Adipocyte (in vitro differentiated cells): ENCODE measurements around the gene B3GALT5.

Source experiments
- DNase-seq: peaks from one replicate; pipeline ENCODE4 v3.0.0-alpha.2; 2015; ENCODE audit warnings: low read depth
- H3K27me3 ChIP-seq: replicated peaks from 2 replicates; pipeline ENCODE4 v1.7.0; 2013; ENCODE audit warnings: mild to moderate bottlenecking, low read length, moderate library complexity; ENCODE audit not compliant: control insufficient read depth, insufficient read depth
- H3K36me3 ChIP-seq: 2 replicates; pipeline ENCODE4 v1.7.0; 2013; ENCODE audit warnings: low read length, mild to moderate bottlenecking, moderate library complexity; ENCODE audit not compliant: control insufficient read depth, insufficient read depth, severe bottlenecking
- H3K4me1 ChIP-seq: 2 replicates; pipeline ENCODE4 v1.7.0; 2013; ENCODE audit warnings: mild to moderate bottlenecking, low read length, moderate library complexity; ENCODE audit not compliant: control insufficient read depth, insufficient read depth
- H3K4me3 ChIP-seq: 2 replicates; pipeline ENCODE4 v1.7.0; 2013; ENCODE audit warnings: mild to moderate bottlenecking, low read length, moderate library complexity
- H3K9ac ChIP-seq: 2 replicates; pipeline ENCODE4 v1.7.0; 2013; ENCODE audit warnings: mild to moderate bottlenecking, low read length, moderate library complexity
- H3K9me3 ChIP-seq: 2 replicates; pipeline ENCODE4 v1.7.0; 2013; ENCODE audit warnings: mild to moderate bottlenecking, low read length, moderate library complexity; ENCODE audit not compliant: control insufficient read depth

Gene B3GALT5

DNA sequence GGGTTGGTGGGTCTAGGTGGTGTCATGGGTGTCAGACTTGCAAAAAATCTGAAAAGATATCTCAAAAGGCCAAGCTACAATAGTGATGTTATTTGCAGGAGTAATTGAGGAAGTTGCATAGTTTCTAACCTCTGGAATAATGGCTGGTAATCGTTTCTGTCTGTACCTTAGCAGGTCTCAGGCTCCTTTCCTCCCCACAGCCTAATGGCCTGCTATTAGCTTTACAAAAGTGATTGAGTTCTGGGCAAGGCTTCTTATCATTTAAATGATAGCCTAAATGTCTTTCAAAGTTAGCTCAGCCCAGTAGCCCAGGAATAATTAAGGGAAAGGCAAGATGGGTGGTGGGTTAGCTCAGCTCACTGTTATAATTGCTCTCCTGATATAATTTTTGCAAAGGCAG, 94.6 kb downstream of the B3GALT5 start:
- Histone ChIP-seq H3K36me3 (no peaks in the 10 kb centered on the region), H3K4me1 (no peaks in the 10 kb centered on the region), H3K4me3 (no peak overlapping the region), H3K9me3 (peaks cover 10% of the 10 kb centered on the region), H3K27me3 (peaks cover 29% of the 10 kb centered on the region), H3K9ac (no peak overlapping the region)
- no peak for DNase-seq

DNA sequence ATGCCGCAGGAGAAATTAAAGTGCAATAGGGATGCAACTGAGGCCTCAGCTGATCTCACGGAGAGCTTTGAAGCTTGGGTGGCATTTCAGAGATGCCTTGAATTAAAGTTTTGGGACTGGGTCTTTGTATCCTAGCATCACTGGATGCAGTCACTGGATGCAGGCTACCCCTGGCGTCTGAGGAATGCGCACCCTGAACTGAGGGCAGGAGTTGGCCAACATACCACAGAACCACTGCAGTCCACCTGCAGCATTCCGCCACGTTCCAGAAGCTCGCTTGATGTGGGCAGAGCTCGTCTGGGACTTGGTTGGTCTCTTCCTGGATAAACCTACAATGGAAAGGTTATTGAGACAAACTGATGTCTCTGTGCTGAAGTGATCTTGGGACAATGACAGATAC, 98.1 kb downstream of the B3GALT5 start:
- Histone ChIP-seq H3K36me3 (no peaks in the 10 kb centered on the region), H3K27me3 (peaks cover 50% of the 10 kb centered on the region), H3K4me1 (no peaks in the 10 kb centered on the region), H3K4me3 (no peak overlapping the region), H3K9ac (no peak overlapping the region), H3K9me3 (no peaks in the 10 kb centered on the region)
- DNase-seq: no peak

DNA sequence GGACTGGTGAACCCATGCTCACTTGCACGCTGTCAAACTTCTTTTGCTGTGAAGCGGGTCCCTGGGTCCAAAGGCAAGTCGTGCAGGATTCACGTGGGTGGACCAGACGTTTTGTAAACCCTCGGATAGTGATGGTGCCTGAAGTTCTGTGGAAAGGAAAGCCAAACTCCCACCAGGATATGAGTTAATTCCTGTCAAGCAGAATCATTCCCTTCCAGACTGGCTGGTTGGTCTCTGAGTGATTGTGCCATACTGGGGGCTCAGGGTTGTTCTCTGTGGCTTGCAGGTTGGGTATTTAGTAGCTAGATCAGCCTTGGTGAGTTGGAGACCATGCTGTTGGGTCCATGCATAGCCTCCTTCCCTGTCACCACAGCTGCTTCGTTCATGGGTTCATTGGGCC, 99.5 kb downstream of the B3GALT5 start:
- no peak overlapping the region for H3K9ac ChIP-seq
- no peak for DNase-seq
- no peaks in the 10 kb centered on the region for H3K9me3 ChIP-seq
- H3K27me3 ChIP-seq: peaks cover 50% of the 10 kb centered on the region
- no peaks in the 10 kb centered on the region for H3K4me1 ChIP-seq
- no peak overlapping the region for H3K4me3 ChIP-seq
- H3K36me3 ChIP-seq: no peaks in the 10 kb centered on the region

- Histone ChIP-seq H3K9me3 (no peaks in the 10 kb centered on the region), H3K9ac (no peak overlapping the region), H3K36me3 (no peaks in the 10 kb centered on the region), H3K27me3 (peaks cover 50% of the 10 kb centered on the region), H3K4me1 (no peaks in the 10 kb centered on the region), H3K4me3 (no peak overlapping the region)
- DNase-seq: no peak
Measured at GRCh38 chr21:39712976-39713375, 100.2 kb downstream of the B3GALT5 start.

DNA sequence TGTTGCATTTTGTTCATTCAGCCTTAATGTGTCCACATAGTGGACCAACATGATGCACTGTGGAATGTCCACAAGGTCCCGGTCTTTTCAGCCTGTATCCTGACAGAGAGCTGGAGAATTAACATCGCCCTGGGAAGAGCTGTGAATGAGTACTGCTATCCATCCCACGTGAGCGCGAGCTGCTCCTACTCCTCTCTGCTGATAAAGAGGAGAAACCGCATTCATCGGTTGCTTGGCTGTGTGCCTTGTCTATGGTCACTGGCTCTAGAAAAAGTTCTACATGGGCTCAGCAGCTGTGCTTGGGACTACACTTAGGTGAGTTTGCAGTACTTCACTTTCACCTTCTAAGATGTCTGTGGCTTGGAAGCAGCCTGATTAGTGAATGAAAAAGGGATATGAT, 101.2 kb downstream of the B3GALT5 start:
- no peak overlapping the region for H3K9ac ChIP-seq
- no peak for DNase-seq
- no peaks in the 10 kb centered on the region for H3K4me1 ChIP-seq
- H3K4me3 ChIP-seq: no peak overlapping the region
- H3K27me3 ChIP-seq: peaks cover 50% of the 10 kb centered on the region
- no peaks in the 10 kb centered on the region for H3K9me3 ChIP-seq
- H3K36me3 ChIP-seq: no peaks in the 10 kb centered on the region

- H3K27me3 ChIP-seq: peaks cover 46% of the 10 kb centered on the region
- no peak overlapping the region for H3K9ac ChIP-seq
- H3K4me3 ChIP-seq: no peak overlapping the region
- no peaks in the 10 kb centered on the region for H3K4me1 ChIP-seq
- no peaks in the 10 kb centered on the region for H3K9me3 ChIP-seq
- no peaks in the 10 kb centered on the region for H3K36me3 ChIP-seq
- DNase-seq: no peak
Measured at GRCh38 chr21:39714331-39714730, 101.6 kb downstream of the B3GALT5 start.

DNA sequence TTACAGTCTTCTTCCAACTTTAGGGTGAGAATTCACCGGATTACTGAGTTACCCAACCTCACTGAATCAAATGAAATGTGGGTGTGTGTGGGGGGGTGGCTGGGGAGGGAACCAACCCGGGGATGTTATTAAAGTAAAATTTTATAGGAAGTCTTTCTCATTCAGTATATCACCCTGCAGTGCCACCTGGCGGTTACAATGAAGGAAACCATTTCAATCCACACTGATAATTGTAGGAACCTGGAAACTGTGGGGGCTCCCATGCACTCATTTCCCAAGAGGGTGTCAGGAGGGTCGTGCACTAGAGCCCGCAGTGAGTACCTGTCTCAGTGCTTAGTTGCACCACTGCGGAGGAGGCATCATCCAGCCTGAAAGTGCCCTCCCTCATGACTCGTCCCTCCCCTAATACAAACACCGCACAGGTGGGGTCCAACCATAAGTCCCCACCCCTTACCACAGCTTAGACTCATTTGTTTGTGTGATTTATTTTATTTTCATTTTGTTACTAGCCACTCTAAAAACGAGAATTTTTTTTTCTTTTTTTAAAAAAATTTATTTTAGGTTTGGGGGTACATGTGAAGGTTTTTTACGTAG, 103.2 kb downstream of the B3GALT5 start:
- Histone ChIP-seq H3K9me3 (no peaks in the 10 kb centered on the region), H3K4me3 (no peak overlapping the region), H3K4me1 (peaks cover 14% of the 10 kb centered on the region), H3K36me3 (no peaks in the 10 kb centered on the region), H3K9ac (no peak overlapping the region), H3K27me3 (peaks cover 33% of the 10 kb centered on the region)
- DNase-seq: peak; percentile 82

DNA sequence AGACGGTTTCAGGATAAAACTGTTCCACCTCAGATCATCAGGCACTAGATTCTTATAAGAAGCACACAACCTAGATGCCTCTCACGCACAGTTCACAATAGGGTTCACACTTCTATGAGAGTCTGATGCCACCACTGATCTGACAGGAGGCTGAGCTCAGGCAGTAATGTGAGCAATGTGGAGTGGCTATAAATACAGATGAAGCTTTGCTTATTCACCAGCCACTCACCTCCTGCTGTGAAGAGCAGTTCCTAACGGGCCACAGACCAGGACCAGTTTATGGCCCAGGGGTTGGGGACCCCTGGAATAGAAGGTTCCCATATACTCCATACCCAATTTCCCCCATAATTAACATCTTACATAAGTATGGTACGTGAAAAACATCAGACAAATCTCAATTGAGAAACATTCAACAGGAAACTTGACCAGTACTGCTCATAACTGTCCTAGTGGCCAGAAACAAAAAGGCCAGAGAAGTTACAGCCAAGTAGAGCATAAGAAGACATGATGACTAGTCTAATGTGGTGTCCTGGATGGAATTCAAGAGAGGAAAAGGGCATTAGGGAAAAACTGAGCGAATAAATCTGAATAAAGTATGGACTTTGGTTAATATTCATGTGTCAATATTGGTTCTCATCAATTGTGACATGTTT, 107.5 kb downstream of the B3GALT5 start:
- H3K4me3 ChIP-seq: no peak overlapping the region
- H3K36me3 ChIP-seq: no peaks in the 10 kb centered on the region
- peaks cover 14% of the 10 kb centered on the region for H3K4me1 ChIP-seq
- DNase-seq: peak; percentile 15
- peaks cover 5% of the 10 kb centered on the region for H3K27me3 ChIP-seq
- H3K9ac ChIP-seq: no peak overlapping the region
- no peaks in the 10 kb centered on the region for H3K9me3 ChIP-seq

DNA sequence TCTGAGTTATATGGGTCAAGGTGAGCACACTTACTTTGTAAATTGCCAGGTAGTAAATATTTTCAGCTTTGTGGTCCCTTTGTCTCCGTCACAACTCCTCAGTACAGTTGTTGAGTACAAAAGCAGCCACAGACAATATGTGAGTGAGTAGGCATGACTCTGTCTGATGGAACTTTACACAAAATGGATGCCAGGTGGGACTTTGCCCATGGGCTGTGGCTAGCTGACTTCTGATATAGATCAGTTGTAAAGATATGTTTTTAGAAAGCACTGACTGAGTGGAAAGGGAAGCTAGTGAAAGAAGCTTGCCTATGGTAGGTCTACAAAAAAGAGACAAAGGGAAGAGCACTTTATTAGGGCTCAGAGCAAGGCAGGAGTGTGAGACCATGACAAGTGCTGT, 109.1 kb downstream of the B3GALT5 start:
- H3K4me3 ChIP-seq: no peak overlapping the region
- H3K9ac ChIP-seq: no peak overlapping the region
- H3K9me3 ChIP-seq: no peaks in the 10 kb centered on the region
- no peak for DNase-seq
- peaks cover 14% of the 10 kb centered on the region for H3K4me1 ChIP-seq
- peaks cover 5% of the 10 kb centered on the region for H3K27me3 ChIP-seq
- no peaks in the 10 kb centered on the region for H3K36me3 ChIP-seq
